HS-27A (cell line): ENCODE measurements around the gene HLCS.

Experiments
- DNase-seq: peaks from one replicate; pipeline ENCODE4 v3.0.0-alpha.2; 2012; ENCODE audit warnings: low read depth, missing footprints

The HLCS gene

DNA sequence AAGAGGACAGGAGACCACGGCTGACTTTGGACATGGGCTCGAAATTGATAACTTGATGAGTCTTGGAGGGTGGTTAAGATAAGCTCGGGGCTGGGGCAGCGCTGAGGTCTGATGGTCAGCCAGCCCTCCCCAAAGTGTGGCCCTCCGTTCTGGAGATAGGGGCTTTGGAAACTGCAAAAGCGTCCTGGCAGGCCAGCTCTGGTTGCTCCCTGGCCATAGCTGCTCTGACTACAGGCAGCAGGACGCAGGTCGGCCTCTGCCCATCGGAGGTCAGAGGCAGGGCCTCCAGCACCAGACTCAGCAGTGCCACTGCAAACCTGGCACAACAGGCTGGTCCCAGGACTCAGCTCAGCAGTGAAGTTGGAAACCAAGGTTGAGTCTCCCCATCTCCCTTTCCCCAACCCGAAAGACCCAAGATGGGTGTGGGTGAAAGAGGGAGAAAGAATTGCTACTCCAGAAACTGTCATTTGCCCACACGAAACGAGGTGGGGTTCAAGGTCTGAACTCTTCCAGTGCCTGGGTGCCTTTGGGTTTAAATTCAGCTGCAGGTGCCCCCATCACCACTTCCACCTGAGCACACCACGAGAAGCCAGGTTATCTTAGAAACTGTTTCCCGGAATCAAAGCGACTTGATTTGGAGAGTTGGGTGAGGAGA is 262.7 kb downstream of the HLCS start:
- no peak for DNase-seq

DNA sequence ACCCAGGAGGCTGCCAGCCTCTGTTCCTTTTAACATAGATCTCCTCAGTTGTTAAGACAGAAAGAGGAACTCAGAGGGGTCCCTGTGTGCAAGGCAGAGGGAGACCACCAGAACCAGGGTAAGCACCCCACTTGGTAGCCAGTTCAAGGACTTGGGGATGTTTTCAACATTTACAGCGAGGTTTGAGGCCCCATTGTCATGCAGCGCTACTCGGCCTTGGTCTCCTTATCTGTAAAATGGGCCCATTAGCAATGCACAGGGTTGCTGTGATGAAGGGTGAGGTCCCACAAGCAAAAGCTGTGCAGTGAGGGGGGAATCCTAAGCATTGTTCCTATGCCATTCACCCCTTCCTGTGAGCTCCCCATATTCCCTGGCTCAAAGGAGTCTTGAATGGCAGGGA is 263.3 kb downstream of the HLCS start:
- no peak for DNase-seq

DNA sequence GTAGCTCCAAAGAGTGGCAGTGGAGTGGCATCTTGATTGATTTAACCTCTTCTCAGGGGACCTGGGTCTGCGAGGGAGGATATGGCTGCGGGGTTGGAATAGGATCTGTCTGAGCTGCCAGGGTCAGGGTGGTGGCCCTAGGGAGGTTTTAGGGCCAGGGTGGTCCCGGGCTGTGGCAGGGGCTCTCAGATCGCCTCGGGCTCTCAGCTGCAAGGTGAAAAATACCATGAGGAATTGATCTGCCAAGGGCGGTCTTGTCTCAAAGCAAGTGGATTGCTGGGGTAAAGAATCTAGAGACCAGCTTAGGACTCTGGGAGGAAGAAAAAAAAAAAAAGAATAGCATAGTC is 263.9 kb downstream of the HLCS start:
- DNase-seq, result no peak

DNA sequence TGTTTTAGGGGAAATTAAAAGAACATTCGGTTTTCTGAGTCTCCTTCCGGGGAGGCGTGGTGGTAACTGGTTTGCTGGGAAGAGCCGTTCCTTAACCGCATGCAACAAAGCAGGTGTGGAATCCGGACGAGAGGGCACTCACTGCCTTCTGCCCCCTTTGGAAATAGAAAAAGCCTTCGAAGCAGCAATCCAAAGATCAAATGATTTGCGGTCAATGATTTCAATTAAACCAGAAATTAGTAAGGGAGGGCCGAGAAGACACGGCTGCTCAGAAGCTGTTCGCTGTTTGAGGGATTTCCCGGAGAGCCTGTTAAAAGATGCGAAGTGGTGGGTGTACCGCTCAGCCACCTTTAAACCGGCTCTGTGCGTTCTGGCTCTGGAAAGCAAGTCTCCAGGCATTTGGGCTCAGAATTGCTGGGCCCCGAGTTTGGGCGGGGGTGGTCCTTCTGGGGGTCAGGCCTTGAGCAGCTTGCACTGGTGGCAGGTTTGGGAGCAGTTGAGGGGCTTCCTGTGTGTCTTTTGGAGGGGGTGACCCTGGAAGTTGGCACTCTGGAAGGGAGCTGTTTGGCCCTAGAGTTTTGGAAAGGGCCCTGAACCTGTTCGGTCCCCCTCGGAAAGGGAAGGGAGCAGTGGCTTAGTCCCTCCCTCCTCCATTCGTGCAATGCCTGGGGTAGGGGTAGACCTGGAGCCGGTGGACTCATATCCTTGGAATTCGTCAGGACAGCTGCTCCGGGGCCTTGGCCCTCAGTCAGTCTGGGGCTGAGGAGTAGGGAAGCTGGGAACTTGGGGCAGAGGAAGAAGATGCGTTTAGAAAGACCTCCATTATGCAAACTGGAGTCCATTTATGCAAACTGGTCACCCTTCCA is 264.5 kb downstream of the HLCS start:
- DNase-seq, result no peak

DNA sequence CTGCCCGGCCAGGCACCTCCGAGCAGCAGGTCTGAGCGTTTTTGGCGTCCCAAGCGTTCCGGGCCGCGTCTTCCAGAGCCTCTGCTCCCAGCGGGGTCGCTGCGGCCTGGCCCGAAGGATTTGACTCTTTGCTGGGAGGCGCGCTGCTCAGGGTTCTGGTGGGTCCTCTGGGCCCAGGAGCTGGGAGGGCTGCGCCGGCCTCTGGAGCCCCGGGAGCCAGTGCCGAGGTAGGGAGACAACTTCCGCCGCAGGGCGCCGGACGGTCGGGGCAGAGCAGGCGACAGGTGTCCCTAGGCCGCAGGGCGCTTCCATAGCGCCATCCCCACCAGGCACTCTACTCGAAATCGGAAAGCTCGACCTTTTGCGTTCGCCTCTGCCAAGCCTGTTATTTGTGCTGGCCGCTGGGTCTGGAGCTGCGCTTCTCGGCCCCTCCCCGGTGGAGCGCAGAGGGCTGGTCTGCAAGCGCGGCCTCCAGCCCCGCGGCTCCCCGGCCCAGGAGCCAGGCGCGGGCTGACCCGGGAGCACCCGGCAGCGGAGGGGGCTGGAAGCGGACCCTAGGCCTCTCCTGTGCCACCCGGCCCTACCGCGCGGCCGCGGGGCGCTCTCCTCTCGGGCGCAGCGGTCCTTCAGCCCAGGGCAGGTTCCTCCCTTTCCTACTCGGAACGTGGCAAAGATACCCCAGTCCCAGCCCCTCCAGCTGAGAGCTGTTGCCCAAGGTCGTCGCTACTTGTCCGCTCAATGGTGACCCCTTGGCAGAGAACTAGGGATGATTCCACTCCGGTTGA is 265.3 kb downstream of the HLCS start:
- no peak for DNase-seq
